HEK293 (cell line): ENCODE measurements around the gene LRRC74A.

Experiments
- CTCF ChIA-PET: fragments of 350-600 bp; formaldehyde crosslinking; extraction: SDS; loops from one replicate; lab custom pipeline; 2021; ENCODE audit warnings: antibody characterized with exemption; lab: Yijun Ruan, JAX
- POLR2A ChIA-PET: fragments of 300-600 bp; formaldehyde crosslinking; extraction: SDS; loops from one replicate; lab custom pipeline; 2020; ENCODE audit warnings: antibody characterized with exemption, inconsistent platforms; lab: Yijun Ruan, JAX
- H3K27ac ChIP-seq: fragments of 200-500 bp; sonication (Bioruptor generic); 2 replicates; pipeline ENCODE4 v1.5.1; 2014; ENCODE audit warnings: low read depth, low read length, control low read depth, inconsistent platforms; ENCODE audit errors: extremely low read depth
- H3K36me3 ChIP-seq, 2 experiments: fragments of 200-500 bp in 1 of 2; sonication (Bioruptor generic) in 1 of 2; 1 replicate in 1 of 2; 2 replicates in 1 of 2; pipeline ENCODE4 v1.5.1; 2014 to 2017; ENCODE audit warnings: inconsistent platforms in 2 of 2, low read length in 2 of 2; ENCODE audit not compliant: control insufficient read depth in 2 of 2, insufficient read depth in 1 of 2
- H3K4me1 ChIP-seq: fragments of 200-500 bp; sonication (Bioruptor generic); 2 replicates; pipeline ENCODE4 v1.5.1; 2014; ENCODE audit warnings: mild to moderate bottlenecking, low read length, inconsistent platforms; ENCODE audit not compliant: control insufficient read depth, insufficient read depth
- H3K4me3 ChIP-seq: 2 replicates; pipeline ENCODE4 v1.5.1; 2011; ENCODE audit warnings: low read depth, mild to moderate bottlenecking, control low read depth, low read length, moderate library complexity
- H3K9me3 ChIP-seq: fragments of 200-500 bp; sonication (Bioruptor generic); 2 replicates; pipeline ENCODE4 v1.5.1; 2014; ENCODE audit warnings: low read depth, low read length, inconsistent platforms; ENCODE audit not compliant: control insufficient read depth, insufficient read depth
- BCL6B ChIP-seq: fragments of 450-650 bp; formaldehyde crosslinking; IDR thresholded peaks from 2 replicates; pipeline ENCODE4 v1.5.1; 2017; ENCODE audit warnings: missing biosample characterization, missing genetic modification characterization
- ELK4 ChIP-seq: IDR thresholded peaks from 2 replicates; pipeline ENCODE4 v1.6.1; 2011; ENCODE audit warnings: mild to moderate bottlenecking, low read depth, low read length, borderline replicate concordance
- GLI4 ChIP-seq: fragments of 450-650 bp; formaldehyde crosslinking; IDR thresholded peaks from 2 replicates; pipeline ENCODE4 v1.5.1; 2016; ENCODE audit warnings: missing biosample characterization, missing genetic modification characterization
- MEIS1 ChIP-seq: sonication (generic); formaldehyde crosslinking; IDR thresholded peaks from 2 replicates; pipeline ENCODE4 v1.8.1; 2022; ENCODE audit warnings: missing genetic modification reagents, mild to moderate bottlenecking, borderline replicate concordance
- PBX3 ChIP-seq: sonication (generic); formaldehyde crosslinking; IDR thresholded peaks from 2 replicates; pipeline ENCODE4 v1.8.1; 2022; ENCODE audit warnings: mild to moderate bottlenecking, moderate library complexity, missing genetic modification reagents
- PRDM2 ChIP-seq: fragments of 450-650 bp; formaldehyde crosslinking; IDR thresholded peaks from 2 replicates; pipeline ENCODE4 v1.5.1; 2016; ENCODE audit warnings: missing biosample characterization, missing genetic modification characterization, borderline replicate concordance
- SALL2 ChIP-seq: fragments of 450-650 bp; formaldehyde crosslinking; IDR thresholded peaks from 2 replicates; pipeline ENCODE4 v1.5.0; 2017; ENCODE audit warnings: missing biosample characterization, mild to moderate bottlenecking, missing genetic modification characterization, borderline replicate concordance
- SCRT1 ChIP-seq: fragments of 450-650 bp; formaldehyde crosslinking; IDR thresholded peaks from 2 replicates; pipeline ENCODE4 v1.5.1; 2016; ENCODE audit warnings: missing biosample characterization, missing genetic modification characterization, borderline replicate concordance
- SETDB1 ChIP-seq: IDR thresholded peaks from one replicate; pipeline ENCODE4 v1.6.1; 2017; ENCODE audit warnings: mild to moderate bottlenecking, low read length, moderate library complexity, mixed read lengths; ENCODE audit not compliant: insufficient read length
- ZBTB20 ChIP-seq: fragments of 450-650 bp; formaldehyde crosslinking; IDR thresholded peaks from 2 replicates; pipeline ENCODE4 v1.5.1; 2016; ENCODE audit warnings: missing biosample characterization, missing genetic modification characterization
- ZBTB21 ChIP-seq: fragments of 450-650 bp; formaldehyde crosslinking; IDR thresholded peaks from 2 replicates; pipeline ENCODE4 v1.5.1; 2017; ENCODE audit warnings: missing biosample characterization, missing genetic modification characterization
- ZFP3 ChIP-seq: fragments of 450-650 bp; formaldehyde crosslinking; IDR thresholded peaks from 2 replicates; pipeline ENCODE4 v1.5.1; 2016; ENCODE audit warnings: low read depth, missing biosample characterization, missing genetic modification characterization
- ZNF10 ChIP-seq: fragments of 450-650 bp; formaldehyde crosslinking; IDR thresholded peaks from 2 replicates; pipeline ENCODE4 v1.5.1; 2017; ENCODE audit warnings: missing biosample characterization, missing genetic modification characterization
- ZNF157 ChIP-seq: fragments of 450-650 bp; formaldehyde crosslinking; IDR thresholded peaks from 2 replicates; pipeline ENCODE4 v1.5.1; 2016; ENCODE audit warnings: missing biosample characterization, missing genetic modification characterization
- ZNF18 ChIP-seq: fragments of 450-650 bp; formaldehyde crosslinking; IDR thresholded peaks from 2 replicates; pipeline ENCODE4 v1.5.1; 2016; ENCODE audit warnings: missing biosample characterization, missing genetic modification characterization
- ZNF184 ChIP-seq: fragments of 450-650 bp; IDR thresholded peaks from 2 replicates; pipeline ENCODE4 v1.5.1; 2018; ENCODE audit warnings: missing biosample characterization, mild to moderate bottlenecking, missing genetic modification characterization
- ZNF2 ChIP-seq: fragments of 450-650 bp; formaldehyde crosslinking; IDR thresholded peaks from 2 replicates; pipeline ENCODE4 v1.5.1; 2016; ENCODE audit warnings: missing biosample characterization, missing genetic modification characterization
- ZNF248 ChIP-seq: fragments of 450-650 bp; formaldehyde crosslinking; IDR thresholded peaks from 2 replicates; pipeline ENCODE4 v1.5.1; 2017; ENCODE audit warnings: missing biosample characterization, missing genetic modification characterization
- ZNF366 ChIP-seq: fragments of 450-650 bp; formaldehyde crosslinking; conservative IDR thresholded peaks from 2 replicates; pipeline ENCODE4 v1.5.1; 2016; ENCODE audit warnings: missing biosample characterization, missing genetic modification characterization
- ZNF416 ChIP-seq: fragments of 450-650 bp; formaldehyde crosslinking; IDR thresholded peaks from 2 replicates; pipeline ENCODE4 v1.5.1; 2016; ENCODE audit warnings: missing biosample characterization, missing genetic modification characterization
- ZNF785 ChIP-seq: fragments of 450-650 bp; formaldehyde crosslinking; IDR thresholded peaks from 2 replicates; pipeline ENCODE4 v1.5.1; 2016; ENCODE audit warnings: missing biosample characterization, missing genetic modification characterization
- ZNF830 ChIP-seq: fragments of 450-650 bp; IDR thresholded peaks from 2 replicates; pipeline ENCODE4 v1.5.0; 2018; ENCODE audit warnings: missing biosample characterization, missing genetic modification characterization, low read depth, mild to moderate bottlenecking, moderate library complexity
- ZSCAN23 ChIP-seq: fragments of 450-650 bp; formaldehyde crosslinking; IDR thresholded peaks from 2 replicates; pipeline ENCODE4 v1.5.1; 2016; ENCODE audit warnings: missing biosample characterization, missing genetic modification characterization
- ZSCAN30 ChIP-seq: fragments of 450-650 bp; IDR thresholded peaks from 2 replicates; pipeline ENCODE4 v1.5.1; 2018; ENCODE audit warnings: missing biosample characterization, mild to moderate bottlenecking, missing genetic modification characterization, moderate library complexity

LRRC74A gene

GRCh38 chr14:76881348-76881747 is 55.1 kb downstream of the LRRC74A start:
- Histone ChIP-seq H3K4me3 (no peak overlapping the region), H3K36me3 (no peaks in the 10 kb centered on the region), H3K4me1 (no peaks in the 10 kb centered on the region), H3K9me3 (no peaks in the 10 kb centered on the region), H3K27ac (no peak overlapping the region)
- POLR2A ChIA-PET, result no interaction called here
- TF ChIP-seq ZFP3 (tag by site-specific recombination), result no peak
- TF ChIP-seq ZNF366 (tag by site-specific recombination), result no peak
- no peak for TF ChIP-seq ZNF18 (tag by site-specific recombination)
- TF ChIP-seq ZSCAN30 (tag by site-specific recombination), result no peak
- TF ChIP-seq ZNF184 (tag by site-specific recombination), result no peak
- TF ChIP-seq MEIS1 (CRISPR knock-in tag), result no peak
- no peak for TF ChIP-seq ZNF248 (tag by site-specific recombination)
- no peak for TF ChIP-seq ZNF10 (tag by site-specific recombination)
- TF ChIP-seq, all 188 proteins: peak for 0
- CTCF ChIA-PET, result interaction anchor here (0.6 to 0.8 kb wide), 2 partner anchors 22 to 188 kb away, joined by 3 to 6 read pairs; no protein-coding TSS in a partner anchor

GRCh38 chr14:76882651-76883050 is 56.4 kb downstream of the LRRC74A start:
- Histone ChIP-seq H3K4me1 (no peaks in the 10 kb centered on the region), H3K36me3 (no peaks in the 10 kb centered on the region), H3K9me3 (no peaks in the 10 kb centered on the region), H3K27ac (no peak overlapping the region), H3K4me3 (no peak overlapping the region)
- CTCF ChIA-PET, result interaction anchor here (1.2 kb wide), 1 partner anchor 9 kb away, joined by 5 read pairs; no protein-coding TSS in a partner anchor
- TF ChIP-seq ZNF830 (tag by site-specific recombination) (no peak), PBX3 (no peak), SALL2 (tag by site-specific recombination) (no peak), ZNF157 (tag by site-specific recombination) (no peak), ZBTB20 (tag by site-specific recombination) (no peak), ELK4 (no peak), ZBTB21 (tag by site-specific recombination) (no peak), GLI4 (no peak), SCRT1 (tag by site-specific recombination) (no peak), SETDB1 (no peak), ZNF785 (tag by site-specific recombination) (no peak), PRDM2 (tag by site-specific recombination) (no peak), ZNF416 (no peak), ZNF2 (tag by site-specific recombination) (no peak), BCL6B (tag by site-specific recombination) (no peak), ZSCAN23 (tag by site-specific recombination) (no peak)
- POLR2A ChIA-PET, result no interaction called here
